Measurements from ENCODE around the gene NUDT15.
"Not testable (repeated sequence)": the region's sequence is repeated elsewhere in the genome, so short reads cannot be mapped to it uniquely, and the experiment has no call there.

Gene NUDT15

DNA sequence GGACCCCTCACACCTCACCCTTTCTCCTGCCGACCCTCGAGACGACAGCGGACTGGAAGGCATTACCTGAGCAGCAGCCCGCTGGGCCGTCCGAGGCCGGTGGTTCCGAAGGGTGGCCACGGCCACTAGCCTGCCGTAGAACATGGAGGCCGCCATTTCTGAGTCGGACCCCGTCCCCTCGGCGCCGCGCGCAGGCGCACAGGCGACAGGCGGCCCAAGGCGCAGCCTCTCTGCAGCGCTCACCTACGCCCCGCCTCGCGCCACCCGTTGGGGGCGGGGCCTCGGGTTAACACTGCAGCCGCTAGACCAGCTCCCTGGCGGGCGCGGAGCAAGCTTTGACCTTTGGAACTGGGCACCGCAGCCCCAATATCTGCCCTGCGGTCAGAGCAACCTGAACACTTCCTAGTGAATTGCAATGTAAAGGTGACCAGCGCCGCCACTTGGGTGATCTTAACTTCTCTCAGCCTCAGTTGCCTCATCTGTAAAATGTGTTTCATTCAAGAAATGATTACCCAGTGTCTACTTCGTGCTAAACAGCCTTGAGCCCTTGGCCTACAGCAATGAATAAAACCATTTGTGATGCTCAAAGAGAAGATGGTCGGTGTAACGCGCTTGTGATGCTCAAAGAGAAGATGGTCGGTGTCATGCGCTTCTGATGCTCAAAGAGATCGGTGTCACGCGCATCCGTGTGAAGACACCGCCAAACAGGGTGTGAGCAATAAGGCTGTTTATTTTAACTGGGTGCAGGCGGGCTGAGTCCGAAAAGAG, 36.2 kb upstream of the NUDT15 start, which contains the start of gene SUCLA2 (continued):
- TF ChIP-seq ZSCAN4 (tag by site-specific recombination; IDR thresholded peaks at IDR 0.05), result no peak
- TF ChIP-seq ZNF354C (tag by site-specific recombination; IDR thresholded peaks at IDR 0.05; ENCODE audit: borderline replicate concordance, low read depth), result no peak
- TF ChIP-seq ZNF518A (tag by site-specific recombination; conservative IDR thresholded peaks at IDR 0.05; ENCODE audit: low read depth), result no peak
- peak; percentile 62; the same call in 1 of the 2 replicates for TF ChIP-seq ZBTB7A (tag by site-specific recombination; IDR thresholded peaks at IDR 0.05; ENCODE audit: low read depth)
- TF ChIP-seq MZF1 (tag by site-specific recombination; IDR thresholded peaks at IDR 0.05; ENCODE audit: borderline replicate concordance), result no peak
- TF ChIP-seq, protein P1, sequence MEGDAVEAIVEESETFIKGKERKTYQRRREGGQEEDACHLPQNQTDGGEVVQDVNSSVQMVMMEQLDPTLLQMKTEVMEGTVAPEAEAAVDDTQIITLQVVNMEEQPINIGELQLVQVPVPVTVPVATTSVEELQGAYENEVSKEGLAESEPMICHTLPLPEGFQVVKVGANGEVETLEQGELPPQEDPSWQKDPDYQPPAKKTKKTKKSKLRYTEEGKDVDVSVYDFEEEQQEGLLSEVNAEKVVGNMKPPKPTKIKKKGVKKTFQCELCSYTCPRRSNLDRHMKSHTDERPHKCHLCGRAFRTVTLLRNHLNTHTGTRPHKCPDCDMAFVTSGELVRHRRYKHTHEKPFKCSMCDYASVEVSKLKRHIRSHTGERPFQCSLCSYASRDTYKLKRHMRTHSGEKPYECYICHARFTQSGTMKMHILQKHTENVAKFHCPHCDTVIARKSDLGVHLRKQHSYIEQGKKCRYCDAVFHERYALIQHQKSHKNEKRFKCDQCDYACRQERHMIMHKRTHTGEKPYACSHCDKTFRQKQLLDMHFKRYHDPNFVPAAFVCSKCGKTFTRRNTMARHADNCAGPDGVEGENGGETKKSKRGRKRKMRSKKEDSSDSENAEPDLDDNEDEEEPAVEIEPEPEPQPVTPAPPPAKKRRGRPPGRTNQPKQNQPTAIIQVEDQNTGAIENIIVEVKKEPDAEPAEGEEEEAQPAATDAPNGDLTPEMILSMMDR (tag by site-specific recombination; IDR thresholded peaks at IDR 0.05), result no peak
- no peak for TF ChIP-seq ZNF132 (tag by site-specific recombination; IDR thresholded peaks at IDR 0.05; ENCODE audit: borderline replicate concordance)
- no peak for TF ChIP-seq ZNF521 (tag by site-specific recombination; IDR thresholded peaks at IDR 0.05)
- TF ChIP-seq ZNF777 (tag by site-specific recombination; IDR thresholded peaks at IDR 0.05; ENCODE audit: borderline replicate concordance), result no peak
- no peak for TF ChIP-seq ZNF155 (tag by site-specific recombination; IDR thresholded peaks at IDR 0.05)
- TF ChIP-seq ZFP3 (tag by site-specific recombination; IDR thresholded peaks at IDR 0.05; ENCODE audit: low read depth), result no peak
- no peak for TF ChIP-seq ZBTB21 (tag by site-specific recombination; IDR thresholded peaks at IDR 0.05)

DNA sequence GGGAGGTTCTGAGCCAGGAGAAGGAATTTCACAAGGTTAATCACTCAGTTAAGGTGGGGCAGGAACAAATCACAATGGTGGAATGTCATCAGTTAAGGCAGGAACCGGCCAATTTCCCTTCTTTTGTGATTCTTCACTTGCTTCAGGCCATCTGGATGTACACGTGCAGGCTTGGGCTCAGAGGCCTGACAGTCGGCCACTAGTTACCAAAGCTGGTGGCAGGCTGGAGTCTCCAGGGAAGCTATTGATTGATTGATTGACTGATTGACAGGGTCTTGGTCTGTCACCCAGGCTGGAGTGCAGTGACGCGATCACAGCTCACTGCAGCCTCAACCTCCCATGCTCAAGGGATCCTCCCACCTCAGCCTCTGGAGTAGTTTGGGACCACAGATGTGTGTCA, 35.5 kb upstream of the NUDT15 start:
- POLR2A ChIA-PET, result interaction anchor here (1.6 kb wide), 1 partner anchor 11 kb away, joined by 6 read pairs; no protein-coding TSS in a partner anchor
- CTCF ChIA-PET, result not testable (repeated sequence)

GRCh38 chr13:48004201-48004600, 33.3 kb upstream of the NUDT15 start:
- H3K4me3 ChIP-seq (ENCODE audit: low read depth, low read length), result no peak overlapping the region
- TF ChIP-seq ZNF560 (tag by site-specific recombination; IDR thresholded peaks at IDR 0.05; ENCODE audit: borderline replicate concordance) (no peak), ZBTB7A (tag by site-specific recombination; IDR thresholded peaks at IDR 0.05; ENCODE audit: low read depth) (no peak), ZNF670 (tag by site-specific recombination; IDR thresholded peaks at IDR 0.05; ENCODE audit: low read depth) (no peak), INSM2 (tag by site-specific recombination; IDR thresholded peaks at IDR 0.05) (no peak), ZBTB21 (tag by site-specific recombination; IDR thresholded peaks at IDR 0.05) (no peak), ZNF18 (tag by site-specific recombination; IDR thresholded peaks at IDR 0.05) (no peak), ZBTB17 (tag by site-specific recombination; IDR thresholded peaks at IDR 0.05) (no peak), ZNF654 (tag by site-specific recombination; IDR thresholded peaks at IDR 0.05; ENCODE audit: low read depth) (no peak), MZF1 (tag by site-specific recombination; IDR thresholded peaks at IDR 0.05; ENCODE audit: borderline replicate concordance) (no peak), SP7 (tag by site-specific recombination; IDR thresholded peaks at IDR 0.05) (no peak)
- ChIA-PET POLR2A (no interaction called here), CTCF (no interaction called here)
- no peak overlapping the region for H3K27ac ChIP-seq (ENCODE audit: extremely low read depth, low read depth, low read length)
- no peaks in the 10 kb centered on the region for H3K36me3 ChIP-seq (ENCODE audit: control insufficient read depth in 2 of 2, insufficient read depth in 1 of 2, low read length in 2 of 2)
- no peaks in the 10 kb centered on the region for H3K9me3 ChIP-seq (ENCODE audit: control insufficient read depth, insufficient read depth, low read depth, low read length)
- peaks cover 2% of the 10 kb centered on the region; the same call in 1 of the 2 replicates for H3K4me1 ChIP-seq (ENCODE audit: control insufficient read depth, insufficient read depth, low read length)

More for the DNA sequence above, 35.5 kb upstream of the NUDT15 start:
- H3K4me3 ChIP-seq (ENCODE audit: low read depth, low read length); H3K9me3 ChIP-seq (ENCODE audit: control insufficient read depth, insufficient read depth, low read depth, low read length); H3K27ac ChIP-seq (ENCODE audit: extremely low read depth, low read depth, low read length); H3K4me1 ChIP-seq (ENCODE audit: control insufficient read depth, insufficient read depth, low read length); H3K36me3 ChIP-seq (ENCODE audit: control insufficient read depth in 2 of 2, insufficient read depth in 1 of 2, low read length in 2 of 2): not testable (repeated sequence)
